SK-N-SH (cell line): ENCODE results near the gene KLHL35. TPM values are rescaled to one million over a fixed set of nuclear protein-coding genes. Genes with fewer than 3 reads are reported as not detected.

Experiments used
- CTCF ChIA-PET: fragments of 300-600, 350-600 bp; formaldehyde crosslinking; extraction: SDS; loops from one replicate; lab custom pipeline; 2021; lab: Yijun Ruan, JAX
- POLR2A ChIA-PET: fragments of 350-600 bp; sonication (Branson Sonifier 250); formaldehyde crosslinking; extraction: SDS; loops from one replicate; lab custom pipeline; 2020; ENCODE audit warnings: antibody characterized with exemption, inconsistent platforms; lab: Yijun Ruan, JAX
- DNase-seq: peaks from one replicate; pipeline ENCODE4 v3.0.0; 2012
- H2AFZ ChIP-seq: fragments of 200-600 bp; sonication (generic); 2 replicates; pipeline ENCODE4 v1.8.1; 2016; ENCODE audit warnings: antibody characterized with exemption, mild to moderate bottlenecking, low read depth
- H3F3A ChIP-seq: fragments of 200-600 bp; sonication (generic); replicated peaks from 2 replicates; pipeline ENCODE3; 2016; ENCODE audit warnings: antibody characterized with exemption, mild to moderate bottlenecking; ENCODE audit not compliant: insufficient read depth
- H3K27ac ChIP-seq, 2 experiments: fragments of 200-500 bp in 1 of 2; fragments of 200-600 bp in 1 of 2; sonication (Bioruptor generic) in 1 of 2; sonication (generic), shearing (Covaris generic) in 1 of 2; 2 replicates each; pipeline versions ENCODE4 v1.5.1 to v1.6.1; 2014 to 2016; ENCODE audit warnings: low read depth in 2 of 2, inconsistent platforms in 1 of 2, low read length in 1 of 2, mild to moderate bottlenecking in 1 of 2, mixed read lengths in 1 of 2
- H3K27me3 ChIP-seq: fragments of 200-600 bp; sonication (generic), shearing (Covaris generic); 2 replicates; pipeline ENCODE4 v1.6.1; 2016; ENCODE audit warnings: mixed run types; ENCODE audit not compliant: insufficient read depth
- H3K36me3 ChIP-seq, 2 experiments: fragments of 200-500 bp in 1 of 2; fragments of 200-600 bp in 1 of 2; sonication (Bioruptor generic) in 1 of 2; sonication (generic) in 1 of 2; replicated peaks in 1 of 2; 2 replicates each; pipeline versions ENCODE3 to v1.5.1; 2014 to 2016; ENCODE audit warnings: low read length in 1 of 2, mild to moderate bottlenecking in 1 of 2; ENCODE audit not compliant: insufficient read depth in 2 of 2, control insufficient read depth in 1 of 2
- H3K4me1 ChIP-seq, 2 experiments: fragments of 200-500 bp in 1 of 2; fragments of 200-600 bp in 1 of 2; sonication (Bioruptor generic) in 1 of 2; sonication (generic), shearing (Covaris generic) in 1 of 2; 2 replicates each; pipeline versions ENCODE4 v1.5.1 to v1.6.1; 2014 to 2016; ENCODE audit warnings: low read depth in 1 of 2, low read length in 1 of 2, mixed run types in 1 of 2; ENCODE audit not compliant: insufficient read depth in 2 of 2, control insufficient read depth in 1 of 2
- H3K4me2 ChIP-seq: fragments of 200-600 bp; sonication (generic), shearing (Covaris generic); 2 replicates; pipeline ENCODE4 v1.6.1; 2017; ENCODE audit warnings: mixed run types
- H3K4me3 ChIP-seq, 2 experiments: fragments of 200-500 bp in 1 of 2; fragments of 200-600 bp in 1 of 2; sonication (Bioruptor generic) in 1 of 2; sonication (generic), shearing (Covaris generic) in 1 of 2; 2 replicates each; pipeline versions ENCODE4 v1.5.1 to v1.8.1; 2014 to 2016; ENCODE audit warnings: low read depth in 2 of 2, inconsistent platforms in 1 of 2, low read length in 1 of 2, mild to moderate bottlenecking in 1 of 2, mixed read lengths in 1 of 2, moderate library complexity in 1 of 2
- H3K79me2 ChIP-seq: fragments of 200-600 bp; sonication (generic); 2 replicates; pipeline ENCODE4 v1.8.1; 2017; ENCODE audit warnings: mild to moderate bottlenecking; ENCODE audit not compliant: insufficient read depth
- H3K9ac ChIP-seq: fragments of 200-600 bp; sonication (generic); 2 replicates; pipeline ENCODE4 v1.6.1; 2017; ENCODE audit warnings: mixed run types
- H3K9me2 ChIP-seq: fragments of 200-600 bp; sonication (generic); 2 replicates; pipeline ENCODE4 v1.6.1; 2017; ENCODE audit warnings: mixed run types
- H3K9me3 ChIP-seq: fragments of 200-600 bp; sonication (generic); 2 replicates; pipeline ENCODE4 v1.6.1; 2017; ENCODE audit warnings: mixed run types, mild to moderate bottlenecking, moderate library complexity
- H4K20me1 ChIP-seq: fragments of 200-600 bp; sonication (generic); 2 replicates; pipeline ENCODE4 v1.6.1; 2017; ENCODE audit warnings: mild to moderate bottlenecking, mixed run types; ENCODE audit not compliant: insufficient read depth
- ELF1 ChIP-seq: IDR thresholded peaks from 2 replicates; pipeline ENCODE4 v1.4.0; 2012
- FOSL2 ChIP-seq: IDR thresholded peaks from 2 replicates; pipeline ENCODE4 v1.4.0; 2012; ENCODE audit warnings: low read depth, mild to moderate bottlenecking, moderate library complexity, borderline replicate concordance
- FOXJ3 ChIP-seq: sonication (generic); formaldehyde crosslinking; IDR thresholded peaks from 2 replicates; pipeline ENCODE4 v1.5.1; 2020; ENCODE audit warnings: mild to moderate bottlenecking, missing genetic modification reagents
- GATA2 ChIP-seq: sonication (generic); formaldehyde crosslinking; IDR thresholded peaks from 2 replicates; pipeline ENCODE4 v1.5.0; 2020; ENCODE audit warnings: mild to moderate bottlenecking, missing genetic modification reagents
- JUND ChIP-seq: IDR thresholded peaks from 2 replicates; pipeline ENCODE4 v1.4.0; 2012
- MAX ChIP-seq: IDR thresholded peaks from 2 replicates; pipeline ENCODE4 v1.4.0; 2012; ENCODE audit warnings: low read depth
- NFIC ChIP-seq: IDR thresholded peaks from 2 replicates; pipeline ENCODE4 v1.4.0; 2012; ENCODE audit warnings: borderline replicate concordance
- POLR2AphosphoS5 ChIP-seq: IDR thresholded peaks from 2 replicates; pipeline ENCODE4 v1.6.1; 2012; ENCODE audit warnings: low read depth, low read length
- RAD21 ChIP-seq: IDR thresholded peaks from 2 replicates; pipeline ENCODE4 v1.6.1; 2012; ENCODE audit warnings: mild to moderate bottlenecking, low read length
- RCOR1 ChIP-seq: fragments of 150-350 bp; IDR thresholded peaks from 2 replicates; pipeline ENCODE4 v1.6.1; 2017; ENCODE audit warnings: antibody characterized with exemption, low read length
- SIN3A ChIP-seq: IDR thresholded peaks from 2 replicates; pipeline ENCODE4 v1.6.1; 2012; ENCODE audit warnings: low read depth, mild to moderate bottlenecking, low read length, moderate library complexity, borderline replicate concordance
- SMC3 ChIP-seq: IDR thresholded peaks from 2 replicates; pipeline ENCODE4 v1.6.1; 2012; ENCODE audit warnings: low read depth, low read length, improper control_type of control experiment
- TAF1 ChIP-seq: IDR thresholded peaks from 2 replicates; pipeline ENCODE4 v1.6.1; 2012; ENCODE audit warnings: low read depth, mild to moderate bottlenecking, low read length, moderate library complexity, borderline replicate concordance
- TCF12 ChIP-seq: IDR thresholded peaks from 2 replicates; pipeline ENCODE4 v1.4.0; 2012
- WGBS: methylation state at CpG from one replicate; pipeline ENCODE4 v1.1.6; 2017; ENCODE audit warnings: low lambda C conversion rate; 5-methylcytosine and 5-hydroxymethylcytosine counted together
- polyA plus RNA-seq, 3 experiments: library from polyadenylated mRNA; depleted of rRNA; stranded (reverse); fragments of >200 nt; gene quantifications; 2 replicates each; pipeline ENCODE4 v1.2.3, GENCODE V29; 2012
- TF ChIP-seq, protein P1 (sequence below): IDR thresholded peaks from 2 replicates; pipeline ENCODE4 v1.6.1; 2012; ENCODE audit warnings: mild to moderate bottlenecking, low read depth, low read length, moderate library complexity
- TF ChIP-seq, protein P2 (sequence below): fragments of 150-350 bp; IDR thresholded peaks from 2 replicates; pipeline ENCODE4 v1.6.1; 2016; ENCODE audit warnings: mild to moderate bottlenecking, low read depth, low read length
- TF ChIP-seq, protein P3 (sequence below): fragments of 150-350 bp; IDR thresholded peaks from 2 replicates; pipeline ENCODE4 v1.6.1; 2017; ENCODE audit warnings: antibody characterized with exemption, low read length, low read depth, borderline replicate concordance

The KLHL35 gene
- polyA plus RNA-seq, 1 of the 3 experiments (the other 2 are of a cell fraction) = 1.7 TPM

- POLR2A ChIA-PET = no interaction called here
- Histone ChIP-seq H3K27me3 (no peaks in the 10 kb centered on the region), H4K20me1 (no peaks in the 10 kb centered on the region), H3K9me2 (no peaks in the 10 kb centered on the region), H3K27ac (no peak overlapping the region), H3K9ac (no peak overlapping the region), H3K4me3 (no peak overlapping the region), H2AFZ (no peak overlapping the region), H3K4me1 (no peaks in the 10 kb centered on the region), H3K36me3 (no peaks in the 10 kb centered on the region), H3F3A (no peaks in the 10 kb centered on the region), H3K79me2 (no peaks in the 10 kb centered on the region), H3K4me2 (no peak overlapping the region), H3K9me3 (no peaks in the 10 kb centered on the region)
- no peak for DNase-seq
- 78% methylated on average over 8 of the region's 8 CpGs for WGBS
- CTCF ChIA-PET = interaction anchor here (1.0 to 24.8 kb wide), 4 partner anchors 7 to 94 kb away, joined by 3 to 701 read pairs (median 24); no protein-coding TSS in a partner anchor
- no peak for TF ChIP-seq JUND
- no peak for TF ChIP-seq RAD21
- no peak for TF ChIP-seq GATA2
- TF ChIP-seq ELF1 = no peak
- no peak for TF ChIP-seq RCOR1
- TF ChIP-seq SMC3 = no peak
- no peak for TF ChIP-seq FOSL2
- TF ChIP-seq MAX = no peak
- TF ChIP-seq, protein P1, sequence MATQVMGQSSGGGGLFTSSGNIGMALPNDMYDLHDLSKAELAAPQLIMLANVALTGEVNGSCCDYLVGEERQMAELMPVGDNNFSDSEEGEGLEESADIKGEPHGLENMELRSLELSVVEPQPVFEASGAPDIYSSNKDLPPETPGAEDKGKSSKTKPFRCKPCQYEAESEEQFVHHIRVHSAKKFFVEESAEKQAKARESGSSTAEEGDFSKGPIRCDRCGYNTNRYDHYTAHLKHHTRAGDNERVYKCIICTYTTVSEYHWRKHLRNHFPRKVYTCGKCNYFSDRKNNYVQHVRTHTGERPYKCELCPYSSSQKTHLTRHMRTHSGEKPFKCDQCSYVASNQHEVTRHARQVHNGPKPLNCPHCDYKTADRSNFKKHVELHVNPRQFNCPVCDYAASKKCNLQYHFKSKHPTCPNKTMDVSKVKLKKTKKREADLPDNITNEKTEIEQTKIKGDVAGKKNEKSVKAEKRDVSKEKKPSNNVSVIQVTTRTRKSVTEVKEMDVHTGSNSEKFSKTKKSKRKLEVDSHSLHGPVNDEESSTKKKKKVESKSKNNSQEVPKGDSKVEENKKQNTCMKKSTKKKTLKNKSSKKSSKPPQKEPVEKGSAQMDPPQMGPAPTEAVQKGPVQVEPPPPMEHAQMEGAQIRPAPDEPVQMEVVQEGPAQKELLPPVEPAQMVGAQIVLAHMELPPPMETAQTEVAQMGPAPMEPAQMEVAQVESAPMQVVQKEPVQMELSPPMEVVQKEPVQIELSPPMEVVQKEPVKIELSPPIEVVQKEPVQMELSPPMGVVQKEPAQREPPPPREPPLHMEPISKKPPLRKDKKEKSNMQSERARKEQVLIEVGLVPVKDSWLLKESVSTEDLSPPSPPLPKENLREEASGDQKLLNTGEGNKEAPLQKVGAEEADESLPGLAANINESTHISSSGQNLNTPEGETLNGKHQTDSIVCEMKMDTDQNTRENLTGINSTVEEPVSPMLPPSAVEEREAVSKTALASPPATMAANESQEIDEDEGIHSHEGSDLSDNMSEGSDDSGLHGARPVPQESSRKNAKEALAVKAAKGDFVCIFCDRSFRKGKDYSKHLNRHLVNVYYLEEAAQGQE = no peak
Measured at GRCh38 chr11:75375626-75376025, 57.4 kb downstream of the KLHL35 start.

DNA sequence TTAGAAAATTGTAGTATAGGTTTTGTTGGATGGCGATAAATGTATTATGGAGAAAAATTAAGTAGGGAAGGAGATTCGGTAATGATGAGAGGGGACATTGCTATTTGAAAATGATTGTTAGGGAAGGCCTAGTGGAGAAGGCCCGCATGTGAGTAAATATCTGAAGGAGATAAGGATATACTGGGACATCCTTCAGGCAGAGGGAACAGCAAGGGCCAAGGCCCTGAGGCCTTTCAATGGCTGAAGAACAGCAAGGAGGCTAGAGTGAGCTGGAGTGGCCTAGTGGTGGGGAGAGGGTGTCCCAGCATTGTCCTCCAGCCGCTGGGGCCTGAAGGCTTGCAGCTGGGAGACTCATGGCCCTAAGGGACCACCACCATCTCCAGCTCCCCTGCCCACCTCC is 58.4 kb downstream of the KLHL35 start:
- CTCF ChIA-PET = interaction anchor here (1.2 to 24.8 kb wide), 5 partner anchors 8 to 93 kb away, joined by 4 to 701 read pairs (median 5); no protein-coding TSS in a partner anchor
- no peaks in the 10 kb centered on the region for H3K79me2 ChIP-seq
- H3K4me2 ChIP-seq = no peak overlapping the region
- H3K27ac ChIP-seq = no peak overlapping the region
- no peaks in the 10 kb centered on the region for H4K20me1 ChIP-seq
- no peak for DNase-seq
- no peak overlapping the region for H3K9ac ChIP-seq
- H2AFZ ChIP-seq = no peak overlapping the region
- H3K27me3 ChIP-seq = no peaks in the 10 kb centered on the region
- no peaks in the 10 kb centered on the region for H3F3A ChIP-seq
- H3K4me3 ChIP-seq = no peak overlapping the region
- H3K4me1 ChIP-seq = no peaks in the 10 kb centered on the region
- POLR2A ChIA-PET = no interaction called here
- H3K9me3 ChIP-seq = no peaks in the 10 kb centered on the region
- H3K9me2 ChIP-seq = no peaks in the 10 kb centered on the region
- H3K36me3 ChIP-seq = no peaks in the 10 kb centered on the region
- 92% methylated on average over 3 of the region's 4 CpGs for WGBS
- TF ChIP-seq GATA2 = no peak
- no peak for TF ChIP-seq ELF1
- TF ChIP-seq FOXJ3 (CRISPR knock-in tag) = no peak
- TF ChIP-seq SMC3 = no peak
- TF ChIP-seq, protein P2, sequence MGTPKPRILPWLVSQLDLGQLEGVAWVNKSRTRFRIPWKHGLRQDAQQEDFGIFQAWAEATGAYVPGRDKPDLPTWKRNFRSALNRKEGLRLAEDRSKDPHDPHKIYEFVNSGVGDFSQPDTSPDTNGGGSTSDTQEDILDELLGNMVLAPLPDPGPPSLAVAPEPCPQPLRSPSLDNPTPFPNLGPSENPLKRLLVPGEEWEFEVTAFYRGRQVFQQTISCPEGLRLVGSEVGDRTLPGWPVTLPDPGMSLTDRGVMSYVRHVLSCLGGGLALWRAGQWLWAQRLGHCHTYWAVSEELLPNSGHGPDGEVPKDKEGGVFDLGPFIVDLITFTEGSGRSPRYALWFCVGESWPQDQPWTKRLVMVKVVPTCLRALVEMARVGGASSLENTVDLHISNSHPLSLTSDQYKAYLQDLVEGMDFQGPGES = no peak
- no peak for TF ChIP-seq RCOR1
- no peak for TF ChIP-seq FOSL2
- no peak for TF ChIP-seq POLR2AphosphoS5
- TF ChIP-seq TCF12 = no peak
- TF ChIP-seq, protein P1 = no peak
- no peak for TF ChIP-seq NFIC
- no peak for TF ChIP-seq SIN3A
- no peak for TF ChIP-seq JUND
- no peak for TF ChIP-seq TAF1
- TF ChIP-seq, protein P3, sequence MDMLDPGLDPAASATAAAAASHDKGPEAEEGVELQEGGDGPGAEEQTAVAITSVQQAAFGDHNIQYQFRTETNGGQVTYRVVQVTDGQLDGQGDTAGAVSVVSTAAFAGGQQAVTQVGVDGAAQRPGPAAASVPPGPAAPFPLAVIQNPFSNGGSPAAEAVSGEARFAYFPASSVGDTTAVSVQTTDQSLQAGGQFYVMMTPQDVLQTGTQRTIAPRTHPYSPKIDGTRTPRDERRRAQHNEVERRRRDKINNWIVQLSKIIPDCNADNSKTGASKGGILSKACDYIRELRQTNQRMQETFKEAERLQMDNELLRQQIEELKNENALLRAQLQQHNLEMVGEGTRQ = no peak
